ENCODE results near the gene MBD4.

Gene MBD4

DNA sequence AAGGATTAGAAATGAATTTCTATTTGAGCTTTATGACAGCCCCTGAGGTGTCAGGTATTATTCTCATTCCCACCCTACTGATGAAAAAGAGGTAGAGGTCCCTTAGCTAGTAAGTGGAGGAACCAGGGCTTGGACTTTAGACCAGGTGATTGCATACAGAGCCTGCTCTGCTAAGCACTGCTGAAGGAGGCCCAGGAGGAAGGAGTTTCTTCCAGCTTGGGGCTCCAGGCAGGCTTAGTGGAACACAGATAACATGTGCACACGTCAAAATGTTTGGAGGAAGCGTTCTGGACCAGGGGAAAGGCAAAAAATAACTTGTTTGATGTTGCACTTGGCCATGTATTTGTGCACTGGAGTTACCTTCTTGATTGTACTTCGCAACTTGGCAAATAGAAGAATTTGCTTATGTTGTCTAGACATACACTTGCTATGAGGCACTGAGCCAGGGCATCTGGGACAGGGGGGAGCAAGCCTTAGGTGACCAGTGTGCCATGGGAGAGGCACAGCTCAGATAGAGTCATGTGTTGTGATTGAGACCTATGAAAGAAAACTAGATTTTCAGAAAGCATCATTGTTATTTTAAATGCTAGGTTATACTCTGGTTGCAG, 22.7 kb upstream of the MBD4 start:
- no peak for DNase-seq

DNA sequence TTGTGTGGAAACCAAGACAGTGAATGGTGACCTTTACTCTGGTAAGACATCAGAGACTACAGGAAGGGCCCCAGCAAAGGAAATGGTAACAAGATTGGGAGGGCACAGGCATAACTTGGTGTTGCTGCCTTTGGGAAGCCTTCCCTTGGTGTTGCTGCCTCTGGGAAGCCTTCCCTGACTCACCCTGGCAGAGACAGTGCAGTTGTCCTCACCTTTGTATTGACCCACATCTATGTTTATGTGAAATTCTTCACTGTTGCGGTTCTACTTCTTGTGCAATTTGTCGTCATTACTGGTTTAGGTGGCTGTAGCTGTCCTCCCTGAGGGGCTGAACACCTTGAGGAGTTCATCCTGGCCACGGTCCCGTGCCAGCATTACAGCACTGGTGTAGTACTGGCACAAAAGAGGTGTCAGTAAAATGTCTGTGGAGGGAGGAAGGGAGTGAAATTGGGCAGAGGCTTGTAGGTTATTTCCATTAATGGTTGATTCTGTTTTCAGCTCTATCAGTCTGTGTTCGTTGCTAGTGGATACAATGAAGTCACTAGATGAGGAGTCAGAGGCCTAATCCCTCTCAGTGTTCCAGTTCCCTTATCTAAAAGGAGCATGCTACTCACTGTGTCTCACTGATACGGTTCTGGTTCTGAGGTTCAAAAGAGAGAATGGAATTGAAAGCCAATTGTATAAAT, 21.9 kb upstream of the MBD4 start:
- DNase-seq = no peak

DNA sequence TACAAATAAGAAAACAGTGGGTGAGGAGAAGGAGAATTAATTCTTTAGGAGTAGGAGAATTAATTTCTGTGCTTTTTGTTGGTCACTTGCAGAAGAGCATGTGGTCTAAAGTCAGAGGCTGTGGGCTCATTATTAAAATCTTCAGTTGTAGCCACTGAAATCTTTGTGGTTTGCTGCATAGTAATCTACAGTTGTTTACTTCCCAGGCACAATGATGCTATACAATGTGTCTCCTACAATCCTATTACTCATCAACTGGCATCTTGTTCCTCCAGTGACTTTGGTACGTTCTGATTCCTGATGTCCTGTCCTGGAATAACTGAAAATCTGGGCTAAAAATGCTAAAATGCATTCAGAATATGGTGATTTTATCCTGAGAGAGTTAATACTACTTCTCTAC, 21.3 kb upstream of the MBD4 start:
- no peak for DNase-seq

DNA sequence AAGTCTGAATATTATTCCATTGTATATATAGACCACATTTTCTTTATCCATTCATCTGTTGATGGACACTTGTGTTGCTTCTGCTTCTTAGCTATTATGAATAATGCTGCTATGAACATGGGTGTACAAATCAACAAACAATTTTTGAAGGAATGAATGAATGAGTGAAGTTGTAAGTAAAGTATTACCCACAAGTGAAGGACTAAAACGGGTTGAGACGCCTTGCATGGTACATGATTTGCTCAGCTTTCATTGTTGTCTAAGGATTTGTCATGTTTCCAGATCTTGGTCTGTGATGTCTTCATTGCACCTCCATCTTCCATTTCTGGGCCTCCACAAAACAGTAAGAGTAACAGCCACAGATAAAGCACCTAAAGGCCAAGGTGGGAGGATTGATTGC, 20.8 kb upstream of the MBD4 start:
- DNase-seq = no peak

DNA sequence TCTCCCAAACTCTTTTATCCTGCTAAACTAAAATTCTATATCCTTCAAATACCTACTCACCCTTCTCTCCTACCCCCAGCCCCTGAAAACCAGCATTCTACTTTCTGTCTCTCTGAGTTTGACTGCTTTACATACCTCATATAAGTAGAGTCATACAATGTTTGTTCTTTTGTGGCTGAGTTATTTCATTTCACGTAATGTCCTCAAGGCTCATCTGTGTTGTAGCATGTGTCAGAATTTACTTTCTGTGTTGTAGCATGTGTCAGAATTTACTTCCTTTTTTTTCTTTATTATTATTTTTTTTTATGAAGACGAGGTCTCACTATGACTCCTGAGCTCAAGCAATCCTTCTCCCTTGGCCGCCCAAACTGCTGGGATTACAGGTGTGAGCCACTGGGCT, 20.4 kb upstream of the MBD4 start:
- no peak for DNase-seq

DNA sequence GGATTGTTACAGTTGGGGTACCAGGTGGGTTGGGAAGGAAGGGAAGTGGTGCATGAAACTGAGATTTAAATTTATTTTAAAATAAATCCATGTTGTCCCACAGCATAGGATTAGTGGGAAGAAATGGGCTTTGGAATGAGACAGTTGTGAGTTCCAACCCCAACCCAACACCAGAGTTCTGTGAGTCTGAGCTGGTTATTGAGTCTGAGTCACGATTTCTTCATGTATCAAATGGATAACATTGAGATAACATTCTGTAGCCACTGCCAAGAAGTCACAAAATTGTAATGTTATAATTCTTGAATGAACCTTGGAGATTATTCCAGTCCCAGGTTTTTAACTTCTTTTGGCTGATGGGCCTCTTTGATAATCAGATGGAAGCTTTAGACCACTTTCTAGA, 14.0 kb upstream of the MBD4 start:
- DNase-seq = no peak

DNA sequence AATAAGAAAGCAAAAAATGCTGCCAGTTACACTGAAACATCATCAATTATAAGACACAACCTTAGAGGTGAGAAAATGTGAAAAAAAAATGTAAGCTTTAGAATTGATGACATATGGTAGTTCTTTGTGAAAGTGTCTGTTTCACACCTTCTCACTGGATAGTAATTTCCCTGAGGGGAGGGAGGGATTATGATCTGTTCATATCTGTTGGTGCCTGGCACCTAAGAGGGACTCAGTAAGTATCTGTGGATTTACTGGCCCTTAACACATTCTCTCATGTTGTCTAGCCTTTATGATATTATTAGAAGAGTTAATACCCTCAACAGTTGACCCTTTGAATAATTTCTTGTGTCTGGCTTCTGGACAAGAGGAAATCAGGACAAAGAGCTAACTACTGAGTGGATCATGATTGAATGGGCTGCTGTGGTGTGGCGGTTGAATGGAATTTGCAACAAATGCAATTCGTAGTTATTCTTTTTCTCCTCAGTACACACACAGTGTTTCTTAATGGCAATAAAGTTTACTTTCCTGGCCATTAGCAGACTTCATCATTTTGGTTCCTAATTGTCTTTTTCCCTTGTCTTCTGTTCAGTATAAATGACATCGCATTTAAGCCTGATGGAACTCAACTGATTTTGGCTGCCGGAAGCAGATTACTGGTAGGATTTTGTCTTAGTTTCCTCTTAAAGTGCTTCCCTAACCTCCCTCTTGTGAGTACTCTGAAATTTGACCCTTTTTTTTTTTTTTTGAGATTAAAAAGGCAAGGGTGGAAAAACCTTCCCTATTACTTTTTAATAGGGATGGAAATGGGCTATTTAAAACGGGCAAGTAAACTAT, 9.7 kb upstream of the MBD4 start:
- no peak for DNase-seq

DNA sequence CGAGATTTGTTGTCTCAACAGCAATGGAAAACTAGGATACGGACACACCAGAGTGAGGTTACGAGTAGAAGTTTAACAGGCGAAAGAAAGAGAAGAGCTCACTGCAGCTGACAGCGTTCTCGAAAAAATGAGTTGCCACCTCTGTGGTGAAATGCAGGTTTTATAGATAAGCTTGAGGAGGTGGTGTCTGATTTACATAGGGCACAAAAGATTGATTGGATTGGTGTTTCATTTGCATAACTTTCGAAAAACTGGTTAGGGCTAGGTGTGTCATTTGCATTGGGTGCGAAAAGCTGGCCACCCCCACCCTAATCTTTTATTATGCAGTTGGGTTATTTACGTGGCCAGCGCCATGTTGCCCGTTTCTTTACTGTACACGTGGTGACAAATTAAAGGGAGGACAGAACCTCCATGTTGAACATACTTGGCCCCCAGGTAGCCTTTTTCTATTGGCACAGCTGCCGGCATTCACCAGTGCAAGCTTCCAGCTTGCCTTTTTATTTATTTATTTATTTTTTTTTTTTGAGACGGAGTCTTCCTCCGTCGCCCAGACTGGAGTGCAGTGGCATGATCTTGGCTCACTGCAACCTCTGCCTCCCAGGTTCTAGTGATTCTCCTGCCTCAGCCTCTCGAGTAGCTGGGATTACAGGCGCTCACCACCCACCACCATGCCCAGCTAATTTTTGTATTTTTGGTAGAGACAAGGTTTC, 8.6 kb upstream of the MBD4 start:
- no peak for DNase-seq

DNA sequence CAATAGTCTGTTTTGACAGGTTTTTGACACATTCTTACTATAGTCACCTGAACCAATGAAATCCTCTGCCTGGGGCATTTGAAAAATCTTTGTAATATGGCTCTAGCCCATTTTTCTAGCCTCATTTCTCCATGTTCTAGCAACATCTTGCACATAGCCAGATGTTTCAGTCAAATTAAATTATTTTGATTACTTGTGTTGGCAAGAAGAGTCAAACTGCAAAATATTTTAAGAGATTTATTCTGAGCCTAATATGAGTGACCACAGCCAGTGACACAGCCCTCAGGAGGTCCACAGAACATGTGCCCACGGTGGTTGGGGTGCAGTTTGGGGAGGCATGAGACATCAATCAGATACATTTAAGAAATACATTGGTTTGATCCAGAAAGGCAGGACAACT, 7.2 kb upstream of the MBD4 start:
- DNase-seq = no peak

DNA sequence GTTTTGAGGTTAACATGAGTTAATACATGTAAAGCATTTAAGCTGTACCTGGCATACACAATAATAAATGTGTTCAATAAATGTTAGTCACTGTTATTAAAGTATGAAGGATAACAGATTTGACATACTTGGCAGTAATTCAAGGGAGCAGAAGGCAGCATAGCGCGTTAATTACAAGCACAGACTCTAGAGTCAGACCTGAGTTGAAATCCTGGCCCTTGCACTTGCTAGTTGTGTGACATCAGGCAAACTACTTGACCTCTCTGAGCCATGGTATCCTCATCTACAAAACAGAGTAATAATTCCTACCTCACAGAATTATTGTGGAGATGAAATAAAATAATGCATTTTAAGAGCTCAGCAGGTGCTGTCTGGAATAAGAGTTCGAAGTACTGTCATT, 5.7 kb upstream of the MBD4 start:
- DNase-seq = no peak

DNA sequence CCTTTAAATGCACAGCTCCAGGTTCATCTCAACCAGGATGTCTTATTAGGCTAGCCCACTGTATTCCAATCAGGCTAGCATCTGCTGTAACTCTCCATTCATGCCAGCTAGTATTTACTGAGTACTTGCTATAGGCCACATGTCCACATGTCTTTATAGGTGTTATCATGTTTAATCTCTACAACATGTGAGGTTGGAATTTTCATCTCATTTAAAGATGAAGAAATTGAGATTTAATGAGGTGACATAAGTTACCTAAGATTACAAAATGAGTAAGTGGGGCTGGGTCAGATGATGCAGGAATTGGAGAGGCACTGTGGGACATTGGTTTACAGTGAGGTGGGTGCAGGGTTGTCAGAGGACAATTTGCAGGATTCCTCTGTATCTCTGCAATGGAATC, 3.2 kb upstream of the MBD4 start:
- DNase-seq = no peak

DNA sequence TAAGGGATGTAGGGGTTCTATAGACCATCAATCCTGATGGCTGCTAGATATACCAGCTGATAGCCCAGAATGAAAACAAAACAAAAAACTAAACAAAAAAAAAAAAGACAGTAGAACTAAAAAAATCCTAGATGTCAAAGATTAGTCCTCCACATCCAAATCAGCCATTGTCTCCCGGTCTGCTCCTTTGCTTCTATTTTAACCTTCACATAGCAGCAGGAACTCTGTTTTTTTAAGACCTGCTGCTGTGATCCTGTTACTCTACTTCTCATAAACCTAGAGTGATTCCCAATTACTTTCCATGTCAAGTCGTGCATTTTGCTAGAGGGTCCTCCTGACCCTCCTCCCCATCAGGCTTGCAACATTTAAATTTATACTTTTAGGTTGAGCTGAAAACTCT, 2.7 kb upstream of the MBD4 start:
- DNase-seq = no peak

DNA sequence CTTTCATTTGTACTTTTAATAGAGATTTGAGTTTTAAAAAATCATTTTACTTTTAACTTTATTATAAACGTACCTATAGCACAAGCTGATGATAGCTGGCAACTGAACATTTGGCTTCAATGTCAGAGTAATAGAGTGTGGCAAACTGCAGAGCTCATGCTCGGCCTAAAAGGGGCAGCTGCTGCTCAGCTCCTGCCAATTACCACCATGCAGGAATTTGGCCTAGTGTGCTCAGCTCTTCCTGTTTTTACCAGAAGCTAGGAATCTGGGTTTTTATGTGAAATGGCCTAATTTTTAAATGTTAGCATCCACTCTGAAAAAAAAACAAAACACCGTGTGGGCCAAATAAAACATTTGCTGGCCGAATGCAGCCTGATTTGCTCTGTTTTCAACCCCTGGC, 2.0 kb upstream of the MBD4 start:
- no peak for DNase-seq

DNA sequence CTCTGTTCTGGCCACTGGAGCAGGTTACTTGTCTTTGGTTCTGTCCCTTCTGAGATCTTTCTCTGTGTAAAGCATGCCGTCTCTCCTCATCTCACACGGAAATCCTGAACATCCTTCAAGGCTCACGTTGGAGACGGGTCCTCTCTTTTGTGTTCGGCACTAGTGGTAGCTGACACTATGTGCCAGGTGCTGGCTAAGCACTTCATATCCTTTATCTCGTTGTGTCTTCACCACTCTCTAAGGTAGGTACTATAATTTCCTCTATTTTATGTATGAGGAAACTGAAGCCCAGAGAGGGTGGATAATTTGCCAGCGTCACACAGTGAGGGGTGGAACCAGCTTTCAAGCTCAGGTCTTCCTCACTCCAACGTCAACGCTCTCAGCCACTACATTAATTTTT, 1.5 kb upstream of the MBD4 start:
- no peak for DNase-seq

DNA sequence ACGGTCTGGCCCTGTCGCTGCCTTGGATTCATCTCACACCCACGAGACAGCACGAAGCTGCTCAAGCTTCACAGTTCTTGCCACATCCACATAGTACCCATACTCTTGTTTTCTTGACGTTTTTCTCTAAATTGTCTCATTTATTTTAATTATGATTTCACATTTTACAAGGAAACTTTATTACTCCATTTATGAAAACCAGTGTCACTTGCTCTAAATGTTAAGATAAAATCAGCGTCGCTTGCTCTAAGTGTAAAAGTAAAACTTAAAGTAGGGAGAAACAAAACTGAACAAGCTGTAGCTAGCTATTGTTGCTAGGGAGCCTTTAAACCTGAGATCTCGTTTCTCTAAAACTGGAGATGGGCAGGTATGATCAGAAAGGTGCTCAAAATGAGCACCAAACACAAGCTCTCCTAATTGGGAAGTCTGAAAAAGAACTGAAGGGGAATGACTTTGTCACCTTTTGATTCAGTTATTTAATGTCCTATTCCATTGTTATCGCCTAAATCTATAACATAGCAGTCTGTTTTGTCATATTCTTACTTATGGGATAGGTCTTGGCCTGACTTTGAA, 956 bp upstream of the MBD4 start:
- no peak for DNase-seq

DNA sequence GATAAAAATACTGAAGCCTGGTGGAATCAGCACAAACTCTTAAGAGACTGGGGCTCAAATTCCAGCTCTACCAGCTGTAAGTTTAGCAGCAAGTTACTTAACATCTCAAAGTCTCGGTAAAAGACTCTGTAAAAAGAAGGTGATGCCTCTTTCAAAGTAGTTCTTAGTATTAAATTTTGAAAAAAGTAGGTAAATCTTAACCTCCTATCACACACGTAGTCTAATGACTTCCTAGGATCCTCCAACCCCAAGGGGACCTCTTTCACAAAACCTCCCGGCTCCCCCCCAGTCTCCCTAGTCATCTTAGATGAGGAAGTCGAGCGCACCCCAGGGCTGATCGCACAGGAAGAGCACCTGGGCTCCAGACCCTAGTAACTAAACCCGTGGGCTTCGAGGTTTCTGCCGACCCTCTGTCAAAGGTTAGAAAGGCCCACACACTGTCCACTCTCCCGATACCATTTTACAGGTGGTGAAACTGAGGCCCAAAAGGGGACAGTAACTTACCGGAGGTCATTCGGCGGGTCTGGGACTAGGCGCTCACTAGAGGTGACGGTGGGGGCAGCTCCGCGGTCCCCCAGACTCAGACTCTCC, 427 bp downstream of the MBD4 start:
- no peak for DNase-seq

DNA sequence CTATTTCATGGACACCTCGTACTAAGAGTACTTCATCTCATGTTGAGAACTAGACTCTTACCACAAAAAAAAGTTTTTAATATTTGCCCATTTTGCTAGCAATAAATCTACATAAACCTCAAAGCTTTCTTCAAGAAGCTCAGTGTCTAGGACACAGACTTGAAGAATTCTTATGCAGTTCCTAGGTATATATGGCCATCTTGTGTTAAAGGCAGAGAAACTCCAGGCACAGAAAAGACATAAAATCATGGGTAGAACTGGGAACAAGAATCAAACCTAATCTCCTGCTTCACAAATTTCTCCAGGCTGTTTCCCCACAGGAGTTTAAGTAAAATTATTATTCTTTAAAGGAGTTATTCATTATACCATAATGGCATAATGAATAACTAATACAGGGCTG, 4.4 kb downstream of the MBD4 start:
- DNase-seq = no peak

DNA sequence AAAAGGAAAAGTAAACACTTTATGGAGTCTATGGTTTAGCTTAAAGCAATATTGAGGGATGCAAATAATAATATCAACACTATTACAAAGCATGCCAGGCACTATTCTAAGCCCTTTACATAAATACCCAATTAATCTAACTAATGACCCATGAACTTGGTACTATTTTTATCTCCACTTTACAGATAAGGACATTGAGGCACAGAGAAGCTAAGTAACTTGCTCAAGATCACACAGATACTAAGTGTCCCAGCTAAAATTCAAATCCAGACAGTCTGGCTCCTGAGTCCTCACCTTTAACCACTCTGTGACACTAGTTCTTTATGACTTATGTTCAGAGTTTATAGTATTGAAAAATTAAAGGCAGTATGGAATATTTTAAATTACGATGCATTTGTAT, 5.6 kb downstream of the MBD4 start:
- no peak for DNase-seq

DNA sequence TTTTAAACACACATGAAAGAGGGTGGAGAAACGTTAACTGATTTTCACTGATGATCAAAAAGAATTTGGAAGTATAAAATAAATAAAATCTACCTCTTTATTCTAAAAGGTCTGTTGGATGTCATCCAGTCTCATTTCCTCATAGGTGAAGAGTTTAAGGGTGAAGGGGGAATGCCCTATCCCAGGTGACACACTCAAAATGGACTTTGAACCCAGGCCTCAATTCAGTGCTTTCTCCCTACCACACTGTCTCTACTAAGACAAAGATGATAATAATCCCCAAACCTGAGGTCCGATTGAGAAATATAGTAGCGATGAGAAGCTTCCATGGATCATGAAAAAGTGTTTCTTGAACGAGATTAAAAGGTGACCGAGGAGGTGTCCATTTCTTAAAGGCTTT, 6.2 kb downstream of the MBD4 start:
- no peak for DNase-seq

DNA sequence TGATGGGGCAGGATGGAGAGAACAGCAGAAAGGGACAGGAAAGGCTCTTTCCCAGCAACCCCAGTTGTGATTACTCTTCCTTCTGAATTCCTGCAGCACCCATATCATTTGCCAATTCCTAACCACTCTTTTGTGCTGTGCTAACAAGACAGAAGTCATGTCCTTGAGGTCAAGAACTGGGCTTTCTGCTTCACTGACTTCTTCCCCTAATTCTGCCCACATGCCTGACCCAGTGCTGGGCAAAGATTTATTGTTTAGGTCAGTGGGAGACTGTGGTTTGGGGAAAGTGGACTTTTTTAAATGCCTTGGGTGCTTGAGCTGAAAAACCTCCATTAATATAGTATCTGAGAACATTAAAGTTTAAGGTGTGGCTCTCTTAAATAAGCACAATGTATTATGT, 7.1 kb downstream of the MBD4 start:
- no peak for DNase-seq

DNA sequence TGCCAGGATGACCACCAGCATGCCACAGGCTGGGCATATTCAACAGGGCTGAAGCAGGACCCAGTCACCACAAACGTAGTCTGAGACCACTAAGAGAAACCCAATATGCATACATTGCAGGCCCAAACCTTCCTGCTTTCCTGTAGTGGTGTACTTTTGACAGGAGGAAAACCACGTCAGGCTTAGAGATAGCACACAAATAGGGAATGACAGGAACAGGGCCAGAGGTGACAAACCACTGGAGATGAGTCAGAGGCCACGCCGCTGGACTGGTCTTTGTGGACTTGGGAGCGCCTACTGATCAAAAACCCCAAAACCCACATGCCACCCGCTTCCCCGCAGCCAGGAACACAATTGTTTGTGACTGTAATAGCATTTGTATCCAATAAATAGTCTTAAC, 7.7 kb downstream of the MBD4 start:
- no peak for DNase-seq

DNA sequence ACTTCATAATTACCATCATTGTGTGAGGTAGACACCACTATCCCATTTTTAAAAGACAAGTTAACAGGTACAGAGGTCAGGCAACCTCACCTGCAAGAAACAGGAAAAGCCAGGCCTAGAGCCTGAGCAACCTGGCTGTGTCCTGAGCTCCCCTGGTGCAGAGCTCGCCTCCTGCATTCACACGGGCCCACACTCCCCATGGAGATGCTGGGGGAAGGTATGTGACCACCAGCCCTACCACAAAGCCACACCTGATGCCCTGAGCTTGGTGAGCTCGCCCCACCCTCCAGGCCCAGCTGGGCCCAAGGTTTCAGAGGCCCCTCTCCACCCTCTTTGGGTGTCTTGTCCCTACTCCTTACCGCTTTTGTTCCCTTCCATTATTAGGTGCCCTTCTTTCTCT, 10.1 kb downstream of the MBD4 start:
- no peak for DNase-seq

DNA sequence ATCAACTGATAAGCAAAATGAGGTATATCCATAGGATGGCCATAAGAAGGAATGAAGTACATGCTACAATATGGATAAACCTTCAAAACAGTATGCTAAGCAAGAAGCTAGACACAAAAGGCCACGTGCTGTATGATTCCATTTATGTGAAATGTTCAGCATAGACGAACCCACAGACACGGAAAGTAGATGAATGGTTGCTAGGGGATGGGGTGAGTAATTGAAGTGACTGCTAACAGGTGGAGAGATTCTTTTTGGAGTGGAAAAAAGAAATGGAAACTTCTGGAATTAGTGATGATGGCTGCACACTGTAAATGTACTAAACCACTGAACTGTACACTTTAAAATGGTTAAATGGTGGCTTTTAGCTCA, 10.7 kb downstream of the MBD4 start:
- DNase-seq = no peak

Data from NCI-H748 treated with DMSO at 0.1 percent for 48 hours (cell line).